Hematopoietic multipotent progenitor cell (in vitro differentiated cells): Measurements from ENCODE around the gene TCOF1. TPM values are rescaled to one million over a fixed set of nuclear protein-coding genes. Genes with fewer than 3 reads are reported as not detected.
A peak's percentile ranks its signal among the peaks of the same experiment; 100 is the strongest.

Experiments used
- DNase-seq, 3 donors: peaks; one replicate each; pipeline ENCODE4 v3.0.0-alpha.2; 2011 to 2015; ENCODE audit warnings: low read depth in 2 of 3, low spot score in 2 of 3
- total RNA-seq: library from RNA; depleted of rRNA; stranded (reverse); fragments of >200 nt; gene quantifications from one replicate; pipeline ENCODE4 v1.2.3, GENCODE V29; 2012

Gene TCOF1
- total RNA-seq, 1 donor, result 25.6 TPM

DNA sequence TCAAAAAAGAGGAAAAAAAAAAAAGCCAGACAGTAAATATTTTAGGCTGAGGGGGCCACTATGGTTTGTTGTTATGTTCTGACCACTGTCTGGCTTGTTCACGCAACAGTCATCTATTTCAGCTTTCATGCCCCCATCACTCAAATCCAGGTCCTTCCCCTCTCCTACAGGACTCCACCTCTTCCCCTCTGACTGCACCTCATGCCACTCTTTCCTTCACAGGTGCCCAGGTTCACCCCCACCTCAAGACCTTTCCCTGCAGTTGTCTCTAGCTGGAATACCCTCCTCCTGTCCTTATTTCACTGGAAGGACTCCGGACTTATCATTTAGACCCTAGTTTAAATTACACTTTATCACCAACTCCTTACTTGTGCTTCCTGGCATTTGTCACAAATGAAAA is 88.6 kb downstream of the TCOF1 start:
- DNase-seq, result no peak

DNA sequence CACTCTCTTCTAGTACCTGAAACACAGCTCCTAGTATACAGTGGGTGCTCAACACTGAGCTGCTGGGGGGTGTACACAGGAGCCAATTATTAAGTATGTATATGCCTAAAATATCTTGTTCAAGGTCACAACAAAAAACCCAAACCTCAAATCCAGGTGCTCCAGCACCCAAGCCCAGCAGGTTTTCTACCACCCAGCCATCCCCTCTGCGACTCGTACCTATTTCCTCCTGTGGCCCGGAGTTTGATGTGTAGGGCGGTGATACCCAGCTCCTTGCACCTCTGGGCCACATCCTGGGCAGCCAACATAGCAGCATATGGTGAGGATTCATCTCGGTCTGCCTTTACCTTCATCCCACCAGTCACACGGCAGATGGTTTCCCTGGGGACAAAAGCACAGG is 89.1 kb downstream of the TCOF1 start:
- DNase-seq, result no peak

DNA sequence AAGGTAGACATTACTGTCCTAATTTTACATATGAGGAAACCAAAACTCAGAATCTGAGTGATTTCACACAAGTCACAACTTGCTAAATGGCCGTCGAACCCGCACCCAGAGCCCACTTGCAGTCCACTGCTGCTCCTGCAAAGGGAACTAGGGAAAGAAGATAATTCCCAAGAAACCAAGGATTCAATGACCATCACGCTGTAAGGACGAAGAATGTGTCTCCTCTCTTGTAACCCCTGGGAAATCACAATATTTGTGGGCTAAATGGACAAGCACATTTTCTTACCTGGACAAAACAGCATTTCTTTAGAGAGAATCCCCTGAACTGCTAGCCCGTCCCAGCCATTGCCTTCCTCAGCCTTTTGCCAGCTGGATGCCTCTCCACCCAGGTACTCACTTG is 89.7 kb downstream of the TCOF1 start:
- DNase-seq, result no peak

DNA sequence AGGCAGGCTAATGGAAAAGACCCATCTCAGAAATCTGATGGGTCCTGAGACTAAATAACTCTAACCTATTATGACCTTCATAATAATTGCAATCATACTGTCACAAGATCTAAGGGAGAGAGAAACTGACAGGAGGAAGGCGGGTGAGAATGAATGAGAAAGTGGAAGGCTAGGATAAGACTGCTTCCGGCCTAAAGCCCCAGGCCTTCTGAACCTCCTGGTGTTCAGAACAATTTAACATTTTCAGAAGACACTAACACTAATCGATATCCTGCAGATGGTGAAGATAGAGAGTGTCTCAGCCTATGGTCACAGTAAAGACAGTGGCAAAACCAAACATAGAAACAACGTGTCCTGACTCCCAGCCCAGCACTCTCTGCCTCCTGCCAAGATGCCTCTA is 90.8 kb downstream of the TCOF1 start:
- DNase-seq, result no peak

DNA sequence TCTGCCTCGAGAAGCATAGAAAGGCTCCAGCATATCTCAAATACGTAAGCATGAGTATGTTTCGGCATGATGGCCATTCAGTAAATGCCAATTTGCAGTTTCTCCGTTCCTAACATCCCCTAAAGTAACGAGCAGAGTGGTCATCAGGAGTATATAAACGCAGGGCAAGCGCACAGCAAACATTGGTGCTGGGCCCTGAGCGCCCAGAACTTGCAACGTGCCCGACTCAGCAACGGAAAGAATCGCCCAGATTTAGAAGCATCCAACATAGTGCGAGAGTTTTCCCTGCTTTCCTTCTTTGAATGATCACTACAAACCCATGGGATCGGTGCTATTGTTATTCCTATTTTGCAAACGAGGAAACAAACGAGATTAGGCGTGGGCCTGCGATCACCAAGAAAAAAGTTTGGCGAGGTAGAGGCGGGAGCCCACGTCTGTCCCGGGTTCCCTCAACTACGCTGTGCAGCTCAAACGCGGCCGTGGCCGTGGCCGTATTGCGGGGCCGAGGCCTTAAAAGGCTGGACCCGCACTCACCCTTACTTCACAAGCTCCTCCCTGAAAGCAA is 91.5 kb downstream of the TCOF1 start:
- peak in 1 of 3 donors; percentile 10 for DNase-seq

Other genes with a start within 250 kb of the TCOF1 start
- gene PDGFRB, start 201.9 kb upstream of the TCOF1 start, total RNA-seq, result 0.54 TPM
- gene CDX1, start 190.9 kb upstream of the TCOF1 start, total RNA-seq, result not detected
- gene SLC6A7, start 167.6 kb upstream of the TCOF1 start, total RNA-seq, result under 0.01 TPM
- under 0.01 TPM for gene CAMK2A, start 67.9 kb upstream of the TCOF1 start, total RNA-seq
- gene ARSI, start 54.8 kb upstream of the TCOF1 start, total RNA-seq, result under 0.01 TPM
- 2,842 TPM for gene CD74, start 55.2 kb downstream of the TCOF1 start, total RNA-seq
- 8,241 TPM for gene RPS14, start 92.0 kb downstream of the TCOF1 start, total RNA-seq
- 12.9 TPM for gene NDST1, start 150.4 kb downstream of the TCOF1 start, total RNA-seq